Measurements from ENCODE around the gene KLK7.

KLK7 gene

GRCh38 chr19:51025401-51025800 lies 41.7 kb upstream of the KLK7 start (continued):
- TF ChIP-seq POU6F1 (CRISPR knock-in tag; IDR thresholded peaks at IDR 0.05; ENCODE audit: borderline replicate concordance, low read depth) (no peak), ESRRG (CRISPR knock-in tag; IDR thresholded peaks at IDR 0.05) (no peak), ZFP3 (CRISPR knock-in tag; IDR thresholded peaks at IDR 0.05) (no peak), ZC3H10 (CRISPR knock-in tag; IDR thresholded peaks at IDR 0.05) (no peak), OSR1 (CRISPR knock-in tag; IDR thresholded peaks at IDR 0.05) (no peak)

GRCh38 chr19:51024924-51025323 lies 41.2 kb upstream of the KLK7 start:
- ATAC-seq = no peak
- TF ChIP-seq TCF4 (CRISPR knock-in tag; IDR thresholded peaks at IDR 0.05; ENCODE audit: borderline replicate concordance) (no peak), ZNF8 (CRISPR knock-in tag; IDR thresholded peaks at IDR 0.05) (no peak), GLIS3 (CRISPR knock-in tag; IDR thresholded peaks at IDR 0.05) (no peak), PPARA (CRISPR knock-in tag; IDR thresholded peaks at IDR 0.05; ENCODE audit: borderline replicate concordance) (no peak), SNAI2 (CRISPR knock-in tag; IDR thresholded peaks at IDR 0.05) (no peak), CREB5 (CRISPR knock-in tag; IDR thresholded peaks at IDR 0.05; ENCODE audit: low read depth) (no peak), ZFP3 (CRISPR knock-in tag; IDR thresholded peaks at IDR 0.05) (no peak), TOX (CRISPR knock-in tag; IDR thresholded peaks at IDR 0.05; ENCODE audit: borderline replicate concordance) (no peak), TSHZ2 (CRISPR knock-in tag; IDR thresholded peaks at IDR 0.05) (no peak), ZNF565 (CRISPR knock-in tag; conservative IDR thresholded peaks at IDR 0.05; ENCODE audit: low read depth) (no peak), OSR1 (CRISPR knock-in tag; IDR thresholded peaks at IDR 0.05) (no peak), ISL1 (CRISPR knock-in tag; IDR thresholded peaks at IDR 0.05) (no peak), ZNF70 (CRISPR knock-in tag; IDR thresholded peaks at IDR 0.05) (no peak), CSDC2 (CRISPR knock-in tag; IDR thresholded peaks at IDR 0.05) (no peak), POU6F1 (CRISPR knock-in tag; IDR thresholded peaks at IDR 0.05; ENCODE audit: borderline replicate concordance, low read depth) (no peak), ARNTL (CRISPR knock-in tag; IDR thresholded peaks at IDR 0.05; ENCODE audit: borderline replicate concordance, low read depth) (no peak)

GRCh38 chr19:51023946-51024345 lies 40.2 kb upstream of the KLK7 start:
- ATAC-seq = no peak
- TF ChIP-seq POU6F1 (CRISPR knock-in tag; IDR thresholded peaks at IDR 0.05; ENCODE audit: borderline replicate concordance, low read depth) (no peak), PPARA (CRISPR knock-in tag; IDR thresholded peaks at IDR 0.05; ENCODE audit: borderline replicate concordance) (no peak), CSDC2 (CRISPR knock-in tag; IDR thresholded peaks at IDR 0.05) (no peak), ZNF70 (CRISPR knock-in tag; IDR thresholded peaks at IDR 0.05) (no peak), CREB5 (CRISPR knock-in tag; IDR thresholded peaks at IDR 0.05; ENCODE audit: low read depth) (no peak), BACH2 (CRISPR knock-in tag; IDR thresholded peaks at IDR 0.05; ENCODE audit: borderline replicate concordance) (no peak), ZC3H10 (CRISPR knock-in tag; IDR thresholded peaks at IDR 0.05) (no peak), ZFP30 (CRISPR knock-in tag; IDR thresholded peaks at IDR 0.05) (no peak), ZFP3 (CRISPR knock-in tag; IDR thresholded peaks at IDR 0.05) (no peak), ISL1 (CRISPR knock-in tag; IDR thresholded peaks at IDR 0.05) (no peak), SNAI2 (CRISPR knock-in tag; IDR thresholded peaks at IDR 0.05) (no peak), ZNF8 (CRISPR knock-in tag; IDR thresholded peaks at IDR 0.05) (no peak), TSHZ2 (CRISPR knock-in tag; IDR thresholded peaks at IDR 0.05) (no peak), RARB (CRISPR knock-in tag; IDR thresholded peaks at IDR 0.05) (no peak), PATZ1 (CRISPR knock-in tag; IDR thresholded peaks at IDR 0.05; ENCODE audit: borderline replicate concordance) (no peak)
